ENCODE data around the gene ATPAF2. TPM values are rescaled to one million over a fixed set of nuclear protein-coding genes. Genes with fewer than 3 reads are reported as not detected.
"Not testable (repeated sequence)": the region's sequence is repeated elsewhere in the genome, so short reads cannot be mapped to it uniquely, and the experiment has no call there.

The ATPAF2 gene
- polyA plus RNA-seq, 2 of the 4 experiments (the other 2 are of a cell fraction) = 20.0 to 21.4 TPM

- not testable (repeated sequence) for FAIRE-seq, H3K4me3 ChIP-seq
Observed at GRCh38 chr17:17995887-17996286, 43.1 kb downstream of the ATPAF2 start.

DNA sequence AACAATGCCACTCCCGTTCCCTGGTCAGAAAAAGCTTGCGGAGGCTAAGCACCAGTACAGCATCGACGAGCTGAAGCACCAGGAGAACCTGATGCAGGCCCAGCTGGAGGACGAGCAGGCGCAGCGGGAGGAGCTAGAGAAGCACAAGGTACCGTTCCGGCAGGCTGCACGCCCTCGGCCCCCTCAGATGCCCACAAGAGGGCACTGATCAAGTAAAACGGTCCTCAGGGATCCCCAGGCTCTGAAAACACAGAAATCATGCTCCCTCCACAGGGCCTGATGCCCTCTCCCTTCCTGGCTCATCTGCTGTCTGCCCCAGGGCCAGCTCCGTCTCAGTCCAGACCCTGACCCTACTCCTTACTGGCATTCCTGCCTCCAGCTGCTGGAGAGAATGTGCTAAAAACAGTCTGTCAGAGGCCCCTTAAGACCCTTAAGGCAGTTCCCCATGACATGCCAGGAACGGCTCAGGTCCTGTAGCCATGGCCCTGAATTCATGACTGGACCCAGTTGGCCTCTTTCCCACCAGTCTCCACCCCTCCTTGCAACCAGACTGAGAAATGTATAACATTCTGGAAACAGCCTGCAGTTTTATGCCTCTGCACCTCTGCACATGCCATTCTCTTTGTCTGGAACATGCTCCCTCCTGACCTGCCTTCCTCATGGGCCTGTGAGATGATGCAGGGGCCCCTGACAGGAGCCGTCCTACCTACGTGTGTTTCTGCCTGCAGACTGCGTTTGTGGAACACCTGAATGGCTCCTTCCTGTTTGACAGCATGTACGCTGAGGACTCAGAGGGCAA, 44.5 kb downstream of the ATPAF2 start:
- no peak for FAIRE-seq
- ATAC-seq = peak; percentile 73 to 82
- peak; percentile 62 to 74 for DNase-seq (ENCODE audit: low read depth in 1 of 2, low spot score in 1 of 2)
- TF ChIP-seq RAD21 (conservative IDR thresholded peaks at IDR 0.05 in 1 of 2, IDR thresholded peaks at IDR 0.05 in 1 of 2) (peak; percentile 38 to 48; a peak in 3 of 5 replicates), SMC3 (IDR thresholded peaks at IDR 0.05) (peak; percentile 43; the same call in 1 of the 3 replicates), RCOR1 (IDR thresholded peaks at IDR 0.05; ENCODE audit: low read depth, low read length) (no peak)
- TF ChIP-seq, protein P1, sequence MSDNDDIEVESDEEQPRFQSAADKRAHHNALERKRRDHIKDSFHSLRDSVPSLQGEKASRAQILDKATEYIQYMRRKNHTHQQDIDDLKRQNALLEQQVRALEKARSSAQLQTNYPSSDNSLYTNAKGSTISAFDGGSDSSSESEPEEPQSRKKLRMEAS (IDR thresholded peaks at IDR 0.05) = peak; percentile 20; the same call in 1 of the 2 replicates
- TF ChIP-seq, protein P2, sequence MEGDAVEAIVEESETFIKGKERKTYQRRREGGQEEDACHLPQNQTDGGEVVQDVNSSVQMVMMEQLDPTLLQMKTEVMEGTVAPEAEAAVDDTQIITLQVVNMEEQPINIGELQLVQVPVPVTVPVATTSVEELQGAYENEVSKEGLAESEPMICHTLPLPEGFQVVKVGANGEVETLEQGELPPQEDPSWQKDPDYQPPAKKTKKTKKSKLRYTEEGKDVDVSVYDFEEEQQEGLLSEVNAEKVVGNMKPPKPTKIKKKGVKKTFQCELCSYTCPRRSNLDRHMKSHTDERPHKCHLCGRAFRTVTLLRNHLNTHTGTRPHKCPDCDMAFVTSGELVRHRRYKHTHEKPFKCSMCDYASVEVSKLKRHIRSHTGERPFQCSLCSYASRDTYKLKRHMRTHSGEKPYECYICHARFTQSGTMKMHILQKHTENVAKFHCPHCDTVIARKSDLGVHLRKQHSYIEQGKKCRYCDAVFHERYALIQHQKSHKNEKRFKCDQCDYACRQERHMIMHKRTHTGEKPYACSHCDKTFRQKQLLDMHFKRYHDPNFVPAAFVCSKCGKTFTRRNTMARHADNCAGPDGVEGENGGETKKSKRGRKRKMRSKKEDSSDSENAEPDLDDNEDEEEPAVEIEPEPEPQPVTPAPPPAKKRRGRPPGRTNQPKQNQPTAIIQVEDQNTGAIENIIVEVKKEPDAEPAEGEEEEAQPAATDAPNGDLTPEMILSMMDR (IDR thresholded peaks at IDR 0.05) = peak; percentile 52
- POLR2A ChIA-PET = no interaction called here
- WGBS (ENCODE audit: missing lambda C conversion rate) = 72% methylated on average over 18 of the region's 18 CpGs
- Histone ChIP-seq H3K4me2 (no peak overlapping the region), H3K27ac (peak overlapping the region in 1 of 2 experiments; percentile 84; a peak in 2 of 6 replicates), H3K4me1 (peaks cover 38% of the 10 kb centered on the region), H3K4me3 (no peak overlapping the region), H3K9me3 (no peaks in the 10 kb centered on the region)
- CTCF ChIA-PET = interaction anchor here (0.6 to 4.8 kb wide), 24 partner anchors 8 to 1204 kb away, joined by 3 to 34 read pairs (median 4); no protein-coding TSS in a partner anchor

More at GRCh38 chr17:17995887-17996286, 43.1 kb downstream of the ATPAF2 start:
- CTCF ChIA-PET = interaction anchor here (0.8 to 4.8 kb wide), 10 partner anchors 9 to 97 kb away, joined by 3 to 34 read pairs (median 6); no protein-coding TSS in a partner anchor
- H3K9me3 ChIP-seq; H3K4me2 ChIP-seq; H3K27ac ChIP-seq; ATAC-seq; POLR2A ChIA-PET; DNase-seq (ENCODE audit: low read depth in 1 of 2, low spot score in 1 of 2): not testable (repeated sequence)
- TF ChIP-seq CEBPB (IDR thresholded peaks at IDR 0.05) = peak; percentile 58 to 82; a peak in 3 of 4 replicates
- 84% methylated on average over 8 of the region's 8 CpGs for WGBS (ENCODE audit: missing lambda C conversion rate)
- peaks cover 24% of the 10 kb centered on the region for H3K4me1 ChIP-seq

DNA sequence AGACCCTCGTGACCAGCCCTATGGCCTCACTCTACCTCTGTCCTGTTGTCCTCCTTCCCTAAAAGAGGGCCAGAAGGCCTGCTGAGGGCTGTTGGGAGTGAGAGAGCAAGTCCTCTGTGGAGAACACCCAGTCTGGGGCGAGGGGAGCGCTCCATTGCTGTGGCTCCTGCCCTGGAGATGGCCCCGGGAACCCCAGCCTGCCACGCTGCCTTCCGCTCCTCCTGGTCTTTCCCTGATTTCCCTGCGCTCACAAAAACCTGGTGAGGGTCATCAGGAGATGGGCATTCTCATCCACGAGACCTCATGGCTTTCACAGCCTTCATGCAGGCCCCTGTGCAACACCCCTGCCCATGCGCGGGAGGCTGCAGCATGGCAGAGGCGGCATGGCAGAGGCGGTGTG, 45.1 kb downstream of the ATPAF2 start:
- WGBS (ENCODE audit: missing lambda C conversion rate) = 91% methylated on average over 12 of the region's 12 CpGs
- CTCF ChIA-PET = interaction anchor here (0.6 to 4.8 kb wide), 19 partner anchors 9 to 133 kb away, joined by 3 to 34 read pairs (median 4); no protein-coding TSS in a partner anchor

More for the DNA sequence above, 45.1 kb downstream of the ATPAF2 start:
- H3K4me2 ChIP-seq = no peak overlapping the region
- H3K4me1 ChIP-seq = peaks cover 42% of the 10 kb centered on the region
- FAIRE-seq = no peak
- no peak overlapping the region for H3K4me3 ChIP-seq
- POLR2A ChIA-PET = no interaction called here
- TF ChIP-seq E2F6 (IDR thresholded peaks at IDR 0.05; ENCODE audit: borderline replicate concordance, low read depth) (no peak), HDAC2 (IDR thresholded peaks at IDR 0.05) (no peak), ZSCAN20 (CRISPR knock-in tag; IDR thresholded peaks at IDR 0.05) (no peak), EHMT2 (IDR thresholded peaks at IDR 0.05; ENCODE audit: low read depth) (no peak), RAD21 (conservative IDR thresholded peaks at IDR 0.05 in 1 of 2, IDR thresholded peaks at IDR 0.05 in 1 of 2) (no peak), JUNB (IDR thresholded peaks at IDR 0.05) (no peak), POLR2AphosphoS2 (conservative IDR thresholded peaks at IDR 0.05; ENCODE audit: low read length) (no peak), ESRRA (IDR thresholded peaks at IDR 0.05; ENCODE audit: borderline replicate concordance, low read length) (no peak), FOSB (CRISPR knock-in tag; IDR thresholded peaks at IDR 0.05) (no peak), SREBF2 (IDR thresholded peaks at IDR 0.05) (no peak), TFCP2L1 (CRISPR knock-in tag; IDR thresholded peaks at IDR 0.05) (no peak), SMC3 (IDR thresholded peaks at IDR 0.05) (no peak), RFX5 (IDR thresholded peaks at IDR 0.05) (no peak), BHLHE40 (IDR thresholded peaks at IDR 0.05; ENCODE audit: low read depth, low read length) (no peak), HOXA7 (CRISPR knock-in tag; IDR thresholded peaks at IDR 0.05) (no peak), RARB (CRISPR knock-in tag; IDR thresholded peaks at IDR 0.05) (no peak), POLR2A (IDR thresholded peaks at IDR 0.05; ENCODE audit: low read length) (no peak)
- TF ChIP-seq, protein P1 (IDR thresholded peaks at IDR 0.05) = no peak
- peak overlapping the region in 1 of 2 experiments; percentile 84; a peak in 3 of 6 replicates for H3K27ac ChIP-seq
- no peak for DNase-seq (ENCODE audit: low read depth in 1 of 2, low spot score in 1 of 2)
- ATAC-seq = no peak; a peak in 1 of 6 replicates
- no peaks in the 10 kb centered on the region for H3K9me3 ChIP-seq
